ENCODE results near the gene CYGB.

The CYGB gene

GRCh38 chr17:76578376-76578775 is 40.9 kb upstream of the CYGB start:
- no peak for TF ChIP-seq FOXP2 (optimal IDR thresholded peaks at IDR 0.05; ENCODE audit: borderline replicate concordance, extremely low read depth, extremely low read length, insufficient read depth)

- TF ChIP-seq REST (IDR thresholded peaks at IDR 0.05; ENCODE audit: insufficient read depth in 1 of 2, low read depth in 2 of 2, low read length in 2 of 2) (no peak), FOXP2 (optimal IDR thresholded peaks at IDR 0.05; ENCODE audit: borderline replicate concordance, extremely low read depth, extremely low read length, insufficient read depth) (no peak), SIN3A (IDR thresholded peaks at IDR 0.05; ENCODE audit: borderline replicate concordance, insufficient read depth, low read length) (no peak), POLR2AphosphoS5 (IDR thresholded peaks at IDR 0.05; ENCODE audit: low read depth, low read length) (no peak), TAF1 (IDR thresholded peaks at IDR 0.05; ENCODE audit: borderline replicate concordance, insufficient read depth, low read length) (no peak)
Measured at GRCh38 chr17:76577876-76578275, 40.4 kb upstream of the CYGB start.

- TF ChIP-seq REST (IDR thresholded peaks at IDR 0.05; ENCODE audit: insufficient read depth in 1 of 2, low read depth in 2 of 2, low read length in 2 of 2) (no peak), POLR2AphosphoS5 (IDR thresholded peaks at IDR 0.05; ENCODE audit: low read depth, low read length) (no peak), FOXP2 (optimal IDR thresholded peaks at IDR 0.05; ENCODE audit: borderline replicate concordance, extremely low read depth, extremely low read length, insufficient read depth) (no peak), TAF1 (IDR thresholded peaks at IDR 0.05; ENCODE audit: borderline replicate concordance, insufficient read depth, low read length) (no peak), SIN3A (IDR thresholded peaks at IDR 0.05; ENCODE audit: borderline replicate concordance, insufficient read depth, low read length) (no peak)
Measured at GRCh38 chr17:76576189-76576588, 38.7 kb upstream of the CYGB start.

- TF ChIP-seq TAF1 (IDR thresholded peaks at IDR 0.05; ENCODE audit: borderline replicate concordance, insufficient read depth, low read length) (no peak), FOXP2 (optimal IDR thresholded peaks at IDR 0.05; ENCODE audit: borderline replicate concordance, extremely low read depth, extremely low read length, insufficient read depth) (no peak), SIN3A (IDR thresholded peaks at IDR 0.05; ENCODE audit: borderline replicate concordance, insufficient read depth, low read length) (no peak), REST (IDR thresholded peaks at IDR 0.05; ENCODE audit: insufficient read depth in 1 of 2, low read depth in 2 of 2, low read length in 2 of 2) (no peak), POLR2AphosphoS5 (IDR thresholded peaks at IDR 0.05; ENCODE audit: low read depth, low read length) (no peak)
Measured at GRCh38 chr17:76575570-76575969, 38.1 kb upstream of the CYGB start.

- TF ChIP-seq REST (IDR thresholded peaks at IDR 0.05; ENCODE audit: insufficient read depth in 1 of 2, low read depth in 2 of 2, low read length in 2 of 2) (no peak), TAF1 (IDR thresholded peaks at IDR 0.05; ENCODE audit: borderline replicate concordance, insufficient read depth, low read length) (no peak), POLR2AphosphoS5 (IDR thresholded peaks at IDR 0.05; ENCODE audit: low read depth, low read length) (no peak), FOXP2 (optimal IDR thresholded peaks at IDR 0.05; ENCODE audit: borderline replicate concordance, extremely low read depth, extremely low read length, insufficient read depth) (no peak), SIN3A (IDR thresholded peaks at IDR 0.05; ENCODE audit: borderline replicate concordance, insufficient read depth, low read length) (no peak)
Measured at GRCh38 chr17:76574166-76574565, 36.7 kb upstream of the CYGB start.
